Ureter (tissue), 1 donor: Measurements from ENCODE around the gene ZBTB26. TPM values are rescaled to one million over a fixed set of nuclear protein-coding genes. Genes with fewer than 3 reads are reported as not detected.
"Not testable (repeated sequence)": the region's sequence is repeated elsewhere in the genome, so short reads cannot be mapped to it uniquely, and the experiment has no call there.

Experiments used
- DNase-seq: peaks from one replicate; pipeline ENCODE4 v3.0.0-alpha.2; 2020; ENCODE audit warnings: low spot score
- total RNA-seq: library from RNA; stranded (reverse); gene quantifications from one replicate; pipeline ENCODE4 v1.2.4, GENCODE V29; 2023
- donor health status: DM: yes; HTN: yes; CAD: no.

Gene ZBTB26
- total RNA-seq, 1 donor from 2014 or later: 10.7 TPM

GRCh38 chr9:122929796-122930354, 1.4 kb downstream of the ZBTB26 start:
- DNase-seq: no peak

GRCh38 chr9:122923947-122924346, 7.4 kb downstream of the ZBTB26 start:
- DNase-seq: no peak

GRCh38 chr9:122922713-122923112, 8.6 kb downstream of the ZBTB26 start:
- DNase-seq: no peak

GRCh38 chr9:122918310-122918709, 13.0 kb downstream of the ZBTB26 start:
- DNase-seq: no peak

- peak; percentile 83 for DNase-seq
These were observed 18.2 kb downstream of the ZBTB26 start, which contains the start of gene ZBTB6 for GRCh38 chr9:122912964-122913673. Gene ZBTB6, minus strand, starts transcription at chr9:122913323. Its CDS starts 1,251 bp downstream, at chr9:122912072.

GRCh38 chr9:122912671-122912963, 18.7 kb downstream of the ZBTB26 start:
- no peak for DNase-seq

GRCh38 chr9:122906122-122906521, 25.2 kb downstream of the ZBTB26 start:
- DNase-seq: not testable (repeated sequence)

- peak; percentile 99 for DNase-seq
These were observed 26.2 kb downstream of the ZBTB26 start, which contains the start of gene RC3H2 for GRCh38 chr9:122904823-122905710. Gene RC3H2, minus strand, starts transcription at chr9:122905359. Its CDS starts 7,850 bp downstream, at chr9:122897509.

GRCh38 chr9:122904466-122904822, 26.9 kb downstream of the ZBTB26 start:
- DNase-seq: no peak

GRCh38 chr9:122900791-122901190, 30.5 kb downstream of the ZBTB26 start:
- no peak for DNase-seq

GRCh38 chr9:122897969-122898368, 33.3 kb downstream of the ZBTB26 start:
- no peak for DNase-seq

- no peak for DNase-seq
These were observed 42.8 kb downstream of the ZBTB26 start for GRCh38 chr9:122888480-122888879.

GRCh38 chr9:122883125-122883524, 48.2 kb downstream of the ZBTB26 start:
- no peak for DNase-seq

GRCh38 chr9:122879443-122879842, 51.9 kb downstream of the ZBTB26 start:
- no peak for DNase-seq

GRCh38 chr9:122875523-122875922, 55.8 kb downstream of the ZBTB26 start:
- DNase-seq: no peak

- DNase-seq: not testable (repeated sequence)
These were observed 64.0 kb downstream of the ZBTB26 start for GRCh38 chr9:122867276-122867675.

- DNase-seq: no peak
These were observed 65.2 kb downstream of the ZBTB26 start for GRCh38 chr9:122866079-122866478.

Other genes starting within 250 kb of the ZBTB26 start
- gene OR1L4, start 207.5 kb downstream of the ZBTB26 start, total RNA-seq: not detected
- not detected for gene OR1L6, start 189.2 kb downstream of the ZBTB26 start, total RNA-seq
- not detected for gene OR5C1, start 142.6 kb downstream of the ZBTB26 start, total RNA-seq
- gene OR1K1, start 131.4 kb downstream of the ZBTB26 start, total RNA-seq: not detected
- gene PDCL, start 102.9 kb downstream of the ZBTB26 start, total RNA-seq: 17.9 TPM
- 48.1 TPM for gene RC3H2, start 26.2 kb downstream of the ZBTB26 start, total RNA-seq
- gene ZBTB6, start 18.2 kb downstream of the ZBTB26 start, total RNA-seq: 9.8 TPM
- 96.4 TPM for gene RABGAP1, start 9.5 kb upstream of the ZBTB26 start, total RNA-seq
- 7.8 TPM for gene GPR21, start 102.2 kb upstream of the ZBTB26 start, total RNA-seq